Measurements from ENCODE around the gene RALY. TPM values are rescaled to one million over a fixed set of nuclear protein-coding genes. Genes with fewer than 3 reads are reported as not detected.
"Not testable (repeated sequence)": the region's sequence is repeated elsewhere in the genome, so short reads cannot be mapped to it uniquely, and the experiment has no call there.

The RALY gene
- polyA plus RNA-seq, 2 donors = 90.6 to 118 TPM

DNA sequence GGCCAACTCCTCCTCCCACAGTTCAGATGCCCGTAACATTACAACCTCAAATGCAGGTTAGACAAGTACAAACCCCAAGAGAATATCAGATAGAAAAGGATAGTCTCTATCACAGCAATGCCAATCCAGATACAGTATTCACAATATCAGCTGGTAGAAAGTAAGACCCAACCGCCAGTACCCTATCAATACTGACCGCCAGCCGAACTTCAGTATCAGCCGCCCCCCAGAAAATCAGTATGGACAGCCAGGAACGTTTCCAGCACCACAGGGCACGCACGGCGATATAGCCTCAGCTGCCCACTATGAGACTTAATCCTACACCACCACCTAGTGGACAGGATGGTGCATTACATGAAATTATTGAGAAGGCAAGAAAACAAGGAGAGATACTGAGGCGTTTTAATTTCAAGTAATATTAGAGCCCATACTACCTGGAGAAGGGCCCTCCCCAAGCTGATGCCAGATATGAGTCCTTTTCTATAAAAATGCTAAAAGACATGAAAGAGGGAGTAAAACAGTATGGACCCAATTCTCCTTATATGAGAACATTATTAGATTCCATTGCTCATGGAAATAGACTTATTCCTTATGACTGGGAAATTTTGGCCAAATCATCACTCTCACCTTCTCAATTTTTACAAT, 135.9 kb downstream of the RALY start:
- H3K4me3 ChIP-seq (ENCODE audit: low read depth in 1 of 2, low read length in 2 of 2) = no peak overlapping the region
- no peaks in the 10 kb centered on the region for H3K4me1 ChIP-seq (ENCODE audit: control insufficient read depth in 2 of 2, insufficient read depth in 2 of 2, low read length in 1 of 2)
- no peaks in the 10 kb centered on the region for H3K27me3 ChIP-seq (ENCODE audit: control insufficient read depth in 1 of 2, insufficient read depth in 2 of 2, low read length in 2 of 2)
- H3K36me3 ChIP-seq (ENCODE audit: control insufficient read depth in 2 of 2, insufficient read depth in 2 of 2, low read length in 1 of 2) = no peaks in the 10 kb centered on the region
- H3K9me3 ChIP-seq (ENCODE audit: control insufficient read depth in 2 of 2, insufficient read depth in 1 of 2, low read depth in 1 of 2, low read length in 1 of 2) = no peaks in the 10 kb centered on the region
- WGBS, 2 donors = 0 to 2% methylated on average over 10 of the region's 10 CpGs
- H3K27ac ChIP-seq (ENCODE audit: low read depth in 2 of 2, low read length in 1 of 2) = no peak overlapping the region

GRCh38 chr20:34131491-34131890, 137.8 kb downstream of the RALY start:
- H3K27ac ChIP-seq (ENCODE audit: low read depth in 2 of 2, low read length in 1 of 2) = no peak overlapping the region
- H3K4me1 ChIP-seq (ENCODE audit: control insufficient read depth in 2 of 2, insufficient read depth in 2 of 2, low read length in 1 of 2) = no peaks in the 10 kb centered on the region
- H3K36me3 ChIP-seq (ENCODE audit: control insufficient read depth in 2 of 2, insufficient read depth in 2 of 2, low read length in 1 of 2) = no peaks in the 10 kb centered on the region
- no peaks in the 10 kb centered on the region for H3K9me3 ChIP-seq (ENCODE audit: control insufficient read depth in 2 of 2, insufficient read depth in 1 of 2, low read depth in 1 of 2, low read length in 1 of 2)
- no peaks in the 10 kb centered on the region for H3K27me3 ChIP-seq (ENCODE audit: control insufficient read depth in 1 of 2, insufficient read depth in 2 of 2, low read length in 2 of 2)
- no peak overlapping the region for H3K4me3 ChIP-seq (ENCODE audit: low read depth in 1 of 2, low read length in 2 of 2)
- WGBS, 2 donors = 82 to 83% methylated on average over 4 of the region's 4 CpGs

- H3K9me3 ChIP-seq (ENCODE audit: control insufficient read depth in 2 of 2, insufficient read depth in 1 of 2, low read depth in 1 of 2, low read length in 1 of 2); H3K4me1 ChIP-seq (ENCODE audit: control insufficient read depth in 2 of 2, insufficient read depth in 2 of 2, low read length in 1 of 2); H3K4me3 ChIP-seq (ENCODE audit: low read depth in 1 of 2, low read length in 2 of 2); H3K27ac ChIP-seq (ENCODE audit: low read depth in 2 of 2, low read length in 1 of 2); H3K27me3 ChIP-seq (ENCODE audit: control insufficient read depth in 1 of 2, insufficient read depth in 2 of 2, low read length in 2 of 2); H3K36me3 ChIP-seq (ENCODE audit: control insufficient read depth in 2 of 2, insufficient read depth in 2 of 2, low read length in 1 of 2): not testable (repeated sequence)
- 91 to 93% methylated on average over 20 to 26 of the region's 26 CpGs for WGBS, 2 donors
Observed at GRCh38 chr20:34132491-34132890, 138.8 kb downstream of the RALY start.

DNA sequence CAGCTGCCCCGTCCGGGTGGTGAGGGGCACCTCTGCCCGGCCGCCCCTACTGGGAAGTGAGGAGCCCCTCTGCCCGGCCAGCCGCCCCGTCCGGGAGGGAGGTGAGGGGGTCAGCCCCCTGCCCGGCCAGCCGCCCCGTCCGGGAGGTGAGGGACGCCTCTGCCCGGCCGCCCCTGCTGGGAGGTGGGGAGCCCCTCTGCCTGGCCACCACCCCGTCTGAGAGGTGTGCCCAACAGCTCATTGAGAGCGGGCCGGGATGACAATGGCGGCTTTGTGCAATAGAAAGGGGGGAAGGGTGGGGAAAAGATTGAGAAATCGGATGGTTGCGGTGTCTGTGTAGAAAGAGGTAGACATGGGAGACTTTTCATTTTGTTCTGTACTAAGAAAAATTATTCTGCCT, 139.2 kb downstream of the RALY start:
- H3K4me3 ChIP-seq (ENCODE audit: low read depth in 1 of 2, low read length in 2 of 2); H3K27me3 ChIP-seq (ENCODE audit: control insufficient read depth in 1 of 2, insufficient read depth in 2 of 2, low read length in 2 of 2); H3K4me1 ChIP-seq (ENCODE audit: control insufficient read depth in 2 of 2, insufficient read depth in 2 of 2, low read length in 1 of 2); H3K9me3 ChIP-seq (ENCODE audit: control insufficient read depth in 2 of 2, insufficient read depth in 1 of 2, low read depth in 1 of 2, low read length in 1 of 2); H3K36me3 ChIP-seq (ENCODE audit: control insufficient read depth in 2 of 2, insufficient read depth in 2 of 2, low read length in 1 of 2); H3K27ac ChIP-seq (ENCODE audit: low read depth in 2 of 2, low read length in 1 of 2): not testable (repeated sequence)
- 82 to 90% methylated on average over 10 to 21 of the region's 21 CpGs for WGBS, 2 donors

GRCh38 chr20:34133365-34133860, 139.7 kb downstream of the RALY start:
- H3K27ac ChIP-seq (ENCODE audit: low read depth in 2 of 2, low read length in 1 of 2); H3K27me3 ChIP-seq (ENCODE audit: control insufficient read depth in 1 of 2, insufficient read depth in 2 of 2, low read length in 2 of 2); H3K9me3 ChIP-seq (ENCODE audit: control insufficient read depth in 2 of 2, insufficient read depth in 1 of 2, low read depth in 1 of 2, low read length in 1 of 2); H3K36me3 ChIP-seq (ENCODE audit: control insufficient read depth in 2 of 2, insufficient read depth in 2 of 2, low read length in 1 of 2); H3K4me3 ChIP-seq (ENCODE audit: low read depth in 1 of 2, low read length in 2 of 2); H3K4me1 ChIP-seq (ENCODE audit: control insufficient read depth in 2 of 2, insufficient read depth in 2 of 2, low read length in 1 of 2): not testable (repeated sequence)
- WGBS, 2 donors = 69 to 73% methylated on average over 4 of the region's 4 CpGs

Other genes starting within 250 kb of the RALY start
- 100 to 1,000 TPM; 116 to 136 TPM for gene CHMP4B, start 182.6 kb upstream of the RALY start, polyA plus RNA-seq
- 10 to 100 TPM; 25.7 to 62.3 TPM for gene EIF2S2, start 118.3 kb downstream of the RALY start, polyA plus RNA-seq
- under 1 TPM in 1 of 2 donors, not detected in 1; 0.07 TPM for gene ASIP, start 247.5 kb downstream of the RALY start, polyA plus RNA-seq